GM12878 (cell line): ENCODE data around the gene CELA3B.
"Not testable (repeated sequence)": the region's sequence is repeated elsewhere in the genome, so short reads cannot be mapped to it uniquely, and the experiment has no call there.

Experiments used
- BCLAF1 ChIP-seq: fragments of 450-650 bp; IDR thresholded peaks from 2 replicates; pipeline ENCODE4 v1.6.1; 2017; ENCODE audit warnings: antibody characterized with exemption, mild to moderate bottlenecking, moderate library complexity
- CREB1 ChIP-seq: IDR thresholded peaks from 2 replicates; pipeline ENCODE4 v1.6.1; 2012; ENCODE audit warnings: low read depth, mild to moderate bottlenecking, inconsistent platforms
- CTCF ChIP-seq, 3 experiments: IDR thresholded peaks in 2 of 3; conservative IDR thresholded peaks in 1 of 3; 2 replicates each; pipeline ENCODE4 v1.5.1; 2011; ENCODE audit warnings: low read depth in 3 of 3, low read length in 3 of 3, mild to moderate bottlenecking in 3 of 3, control low read depth in 2 of 3, moderate library complexity in 2 of 3, inconsistent platforms in 1 of 3, mixed read lengths in 1 of 3; ENCODE audit not compliant: control insufficient read depth in 2 of 3, insufficient read depth in 1 of 3; ENCODE audit errors: extremely low read depth in 1 of 3
- EP300 ChIP-seq, 2 experiments: fragments of 150-350 bp in 1 of 2; IDR thresholded peaks; 2 replicates each; pipeline ENCODE4 v1.6.1; 2011 to 2012; ENCODE audit warnings: low read depth in 2 of 2, low read length in 2 of 2, borderline replicate concordance in 1 of 2, improper control_type of control experiment in 1 of 2, inconsistent platforms in 1 of 2; ENCODE audit not compliant: control insufficient read depth in 1 of 2
- EZH2 ChIP-seq: IDR thresholded peaks from 2 replicates; pipeline ENCODE4 v1.6.1; 2012; ENCODE audit warnings: low read depth, mild to moderate bottlenecking, control low read depth, inconsistent platforms, low read length, borderline replicate concordance; ENCODE audit not compliant: control insufficient read depth
- GABPA ChIP-seq: IDR thresholded peaks from 2 replicates; pipeline ENCODE4 v1.6.1; 2014; ENCODE audit warnings: antibody characterized with exemption, low read depth, mild to moderate bottlenecking, inconsistent platforms
- HCFC1 ChIP-seq: fragments of 150-350 bp; IDR thresholded peaks from 2 replicates; pipeline ENCODE4 v1.6.1; 2014; ENCODE audit warnings: low read length
- JUND ChIP-seq: IDR thresholded peaks from 2 replicates; pipeline ENCODE4 v1.6.1; 2012; ENCODE audit warnings: low read depth, mild to moderate bottlenecking, low read length, improper control_type of control experiment, moderate library complexity
- LARP7 ChIP-seq: fragments of 450-650 bp; IDR thresholded peaks from 2 replicates; pipeline ENCODE4 v1.6.1; 2017; ENCODE audit warnings: mild to moderate bottlenecking
- SIN3A ChIP-seq: IDR thresholded peaks from 2 replicates; pipeline ENCODE4 v1.6.1; 2012; ENCODE audit warnings: low read depth, low read length, improper control_type of control experiment
- SMAD1 ChIP-seq: fragments of 450-650 bp; IDR thresholded peaks from 2 replicates; pipeline ENCODE4 v1.6.1; 2018; ENCODE audit warnings: mild to moderate bottlenecking, low read depth; ENCODE audit not compliant: partially characterized antibody
- ZBTB4 ChIP-seq: fragments of 450-650 bp; formaldehyde crosslinking; IDR thresholded peaks from 2 replicates; pipeline ENCODE4 v1.4.0; 2022; ENCODE audit warnings: mild to moderate bottlenecking, moderate library complexity

- TF ChIP-seq CTCF (IDR thresholded peaks at IDR 0.05 in 2 of 3, conservative IDR thresholded peaks at IDR 0.05 in 1 of 3; ENCODE audit: control insufficient read depth in 2 of 3, extremely low read depth in 1 of 3, insufficient read depth in 1 of 3, low read depth in 3 of 3, low read length in 3 of 3): peak in 2 of 3 experiments; percentile 10 to 11; a peak in 1 of 6 replicates
- not testable (repeated sequence) for TF ChIP-seq JUND; SMAD1; EZH2; EP300 (IDR thresholded peaks at IDR 0.05; ENCODE audit: borderline replicate concordance in 1 of 2, control insufficient read depth in 1 of 2, low read depth in 2 of 2, low read length in 2 of 2); HCFC1; LARP7; BCLAF1; GABPA; CREB1; ZBTB4 (CRISPR knock-in tag); SIN3A
Observed at GRCh38 chr1:22005261-22006149, 28.7 kb downstream of the CELA3B start.
